ENCODE results near the gene ABCG4. TPM values are rescaled to one million over a fixed set of nuclear protein-coding genes. Genes with fewer than 3 reads are reported as not detected.
A peak's percentile ranks its signal among the peaks of the same experiment; 100 is the strongest.

ABCG4 gene
- total and polyA plus RNA-seq, 9 of the 15 experiments (the other 6 are each of a cell fraction or from before 2014, with no cell fraction given) = 0.03 to 0.11 (median 0.07) TPM; not detected in 4

GRCh38 chr11:119101759-119102423 lies 47.0 kb upstream of the ABCG4 start, which contains the start of gene DPAGT1 (continued):
- TF ChIP-seq RB1 (IDR thresholded peaks at IDR 0.05; ENCODE audit: low read depth) (peak; percentile 32; the same call in 1 of the 2 replicates), ZNF407 (IDR thresholded peaks at IDR 0.05; ENCODE audit: low read depth) (no peak), EWSR1 (IDR thresholded peaks at IDR 0.05; ENCODE audit: borderline replicate concordance, low read depth, partially characterized antibody) (no peak), MITF (IDR thresholded peaks at IDR 0.05) (no peak), NR2F6 (CRISPR knock-in tag; IDR thresholded peaks at IDR 0.05) (no peak), ESRRB (CRISPR knock-in tag; IDR thresholded peaks at IDR 0.05; ENCODE audit: borderline replicate concordance) (no peak), CBX3 (IDR thresholded peaks at IDR 0.05; ENCODE audit: borderline replicate concordance in 1 of 2, low read length in 2 of 2) (no peak), NR2C2 (CRISPR knock-in tag; IDR thresholded peaks at IDR 0.05) (no peak), NR2C2 (tag; IDR thresholded peaks at IDR 0.05) (peak; percentile 97), RBM22 (IDR thresholded peaks at IDR 0.05; ENCODE audit: low read depth, low read length, poor library complexity, severe bottlenecking) (no peak), UBTF (IDR thresholded peaks at IDR 0.05; ENCODE audit: borderline replicate concordance in 1 of 2, low read depth in 2 of 2, low read length in 2 of 2) (peak; percentile 70 to 73; a peak in 2 of 4 replicates)
